Endothelial cell of umbilical vein (primary cell): Measurements from ENCODE around the gene ETS2. TPM values are rescaled to one million over a fixed set of nuclear protein-coding genes. Genes with fewer than 3 reads are reported as not detected.

Experiments
- BruUV-seq: library from RNA; stranded (reverse); fragments of 400-500 nt; replicated peaks from 2 replicates; lab custom pipeline; 2021; lab: Mats Ljungman, UMichigan
- CTCF ChIA-PET: fragments of 300-600, 350-600 bp; sonication (Branson Sonifier 250); formaldehyde crosslinking; loops from one replicate; lab custom pipeline; 2021; ENCODE audit warnings: antibody characterized with exemption, inconsistent platforms; lab: Charles Lee
- POLR2A ChIA-PET: fragments of 300-600, 350-600 bp; sonication (Branson Sonifier 250); formaldehyde crosslinking; loops from one replicate; lab custom pipeline; 2021; ENCODE audit warnings: antibody characterized with exemption, inconsistent platforms; lab: Charles Lee
- DNase-seq: peaks from one replicate; pipeline ENCODE4 v3.0.0-alpha.2; 2011; ENCODE audit warnings: low read depth, low spot score
- FAIRE-seq: peaks from 2 replicates; lab custom pipeline; 2011; peaks lifted over from hg19 to GRCh38; lab: Jason Lieb, UNC
- H2AFZ ChIP-seq: 2 replicates; pipeline ENCODE4 v1.6.0; 2012; ENCODE audit warnings: low read depth, low read length, control low read depth, inconsistent platforms
- H3K27ac ChIP-seq: 2 replicates; pipeline ENCODE4 v1.5.1; 2011; ENCODE audit warnings: low read depth, mild to moderate bottlenecking, control low read depth, low read length, moderate library complexity; ENCODE audit not compliant: insufficient read depth
- H3K27me3 ChIP-seq, 2 experiments: 2 replicates each; pipeline versions ENCODE4 v1.6.0 to v1.6.1; 2011; ENCODE audit warnings: low read length in 2 of 2, mixed read lengths in 1 of 2; ENCODE audit not compliant: control insufficient read depth in 2 of 2, insufficient read depth in 2 of 2
- H3K36me3 ChIP-seq, 2 experiments: 2 replicates in 1 of 2; 3 replicates in 1 of 2; pipeline ENCODE4 v1.5.1; 2011; ENCODE audit warnings: low read length in 2 of 2, mild to moderate bottlenecking in 1 of 2, moderate library complexity in 1 of 2; ENCODE audit not compliant: control insufficient read depth in 2 of 2, insufficient read depth in 2 of 2; ENCODE audit errors: extremely low read depth in 1 of 2
- H3K4me1 ChIP-seq: 3 replicates; pipeline ENCODE4 v1.5.1; 2011; ENCODE audit warnings: mild to moderate bottlenecking, low read length; ENCODE audit not compliant: control insufficient read depth, insufficient read depth; ENCODE audit errors: extremely low read depth
- H3K4me2 ChIP-seq: 2 replicates; pipeline ENCODE4 v1.6.1; 2011; ENCODE audit warnings: low read length, control low read depth, mixed read lengths; ENCODE audit not compliant: insufficient read depth
- H3K4me3 ChIP-seq, 3 experiments: fragments of 200-600 bp in 1 of 3; sonication (generic), shearing (Covaris generic) in 1 of 3; replicated peaks in 1 of 3; 2 replicates each; pipeline ENCODE4 v1.5.1; 2011 to 2016; ENCODE audit warnings: control low read depth in 3 of 3, low read length in 3 of 3, mild to moderate bottlenecking in 2 of 3, inconsistent platforms in 1 of 3, low read depth in 1 of 3, moderate library complexity in 1 of 3; ENCODE audit not compliant: insufficient read depth in 1 of 3
- H3K79me2 ChIP-seq: 2 replicates; pipeline ENCODE4 v1.6.0; 2012; ENCODE audit warnings: low read length, inconsistent platforms; ENCODE audit not compliant: control insufficient read depth, insufficient read depth
- H3K9ac ChIP-seq: replicated peaks from 2 replicates; pipeline ENCODE3; 2011; ENCODE audit warnings: low read length, control low read depth; ENCODE audit not compliant: insufficient read depth; ENCODE audit errors: extremely low read depth
- H3K9me1 ChIP-seq: replicated peaks from 3 replicates; pipeline ENCODE4 v1.6.0; 2011; ENCODE audit warnings: mild to moderate bottlenecking, low read length; ENCODE audit not compliant: control insufficient read depth, insufficient read depth; ENCODE audit errors: extremely low read depth
- H3K9me3 ChIP-seq: replicated peaks from 2 replicates; pipeline ENCODE4 v1.5.1; 2012; ENCODE audit warnings: low read length, inconsistent platforms; ENCODE audit not compliant: control insufficient read depth, insufficient read depth
- H4K20me1 ChIP-seq: replicated peaks from 2 replicates; pipeline ENCODE3; 2011; ENCODE audit warnings: mild to moderate bottlenecking, low read length; ENCODE audit not compliant: control insufficient read depth, insufficient read depth; ENCODE audit errors: extremely low read depth
- EZH2 ChIP-seq: IDR thresholded peaks from 2 replicates; pipeline ENCODE4 v1.6.1; 2012; ENCODE audit warnings: borderline replicate concordance, low read depth, mild to moderate bottlenecking, moderate library complexity, low read length, inconsistent platforms; ENCODE audit not compliant: severe bottlenecking
- FOS ChIP-seq: IDR thresholded peaks from 2 replicates; pipeline ENCODE4 v1.6.1; 2011; ENCODE audit warnings: mild to moderate bottlenecking, low read length, moderate library complexity, borderline replicate concordance; ENCODE audit not compliant: insufficient read depth
- GATA2 ChIP-seq: IDR thresholded peaks from 2 replicates; pipeline ENCODE4 v1.7.0; 2011; ENCODE audit warnings: low read depth, mild to moderate bottlenecking, moderate library complexity, mixed read lengths, low read length; ENCODE audit not compliant: insufficient read length, insufficient read depth
- JUN ChIP-seq: IDR thresholded peaks from 2 replicates; pipeline ENCODE4 v1.6.1; 2011; ENCODE audit warnings: borderline replicate concordance, low read depth; ENCODE audit not compliant: insufficient read length, insufficient read depth
- MYC ChIP-seq: IDR thresholded peaks from one replicate; pipeline ENCODE4 v1.6.1; 2011; ENCODE audit warnings: mild to moderate bottlenecking, low read depth, low read length
- POLR2A ChIP-seq: IDR thresholded peaks from 2 replicates; pipeline ENCODE4 v1.6.1; 2012; ENCODE audit warnings: low read depth, mild to moderate bottlenecking, control low read depth, low read length
- POLR2AphosphoS5 ChIP-seq: IDR thresholded peaks from 2 replicates; pipeline ENCODE4 v1.6.1; 2012; ENCODE audit warnings: low read depth, mild to moderate bottlenecking, control low read depth, low read length, moderate library complexity; ENCODE audit not compliant: insufficient read depth
- dilution Hi-C: fragments of 300-500 bp; cut with MboI; formaldehyde crosslinking; loops from one replicate; pipeline ENCODE4 v1.15.0; 2019; ENCODE audit warnings: low sequenced_read_pairs; ENCODE audit not compliant: extremely low pct_ligation_motif_present
- intact Hi-C: fragments of 100-400 bp; cut with micrococcal nuclease; formaldehyde crosslinking; loops from one replicate; pipeline ENCODE4 v1.10.0; 2022
- polyA plus RNA-seq, 4 experiments: library from polyadenylated mRNA; depleted of rRNA in 3 of 4; stranded (reverse) in 3 of 4; unstranded in 1 of 4; fragments of >200 nt; gene quantifications; 2 replicates each; pipeline versions ENCODE4 v1.2.1 to v1.2.3, GENCODE V29; 2011 to 2012; ENCODE audit warnings: missing spikeins in 1 of 4
- total RNA-seq: library from RNA; stranded (reverse); gene quantifications from 2 replicates; pipeline ENCODE4 v1.2.3, GENCODE V29; 2021
- TF ChIP-seq, protein P1 (sequence below), 2 donors: IDR thresholded peaks; 1 replicate in 1 of 2; 2 replicates in 1 of 2; pipeline ENCODE4 v1.5.1; 2011; ENCODE audit warnings: low read length in 2 of 2, mild to moderate bottlenecking in 2 of 2, moderate library complexity in 2 of 2, control low read depth in 1 of 2, inconsistent platforms in 1 of 2, low read depth in 1 of 2; ENCODE audit not compliant: insufficient read depth in 1 of 2; ENCODE audit errors: extremely low read depth in 1 of 2
- TF ChIP-seq, protein P2 (sequence below): IDR thresholded peaks from 2 replicates; pipeline ENCODE4 v1.6.1; 2011; ENCODE audit not compliant: insufficient read depth, insufficient read length

ETS2 gene
- total and polyA plus RNA-seq, 2 donors (not counting 3 experiments of a cell fraction or from before 2014, with no cell fraction given): 16.3 to 54.5 TPM

DNA sequence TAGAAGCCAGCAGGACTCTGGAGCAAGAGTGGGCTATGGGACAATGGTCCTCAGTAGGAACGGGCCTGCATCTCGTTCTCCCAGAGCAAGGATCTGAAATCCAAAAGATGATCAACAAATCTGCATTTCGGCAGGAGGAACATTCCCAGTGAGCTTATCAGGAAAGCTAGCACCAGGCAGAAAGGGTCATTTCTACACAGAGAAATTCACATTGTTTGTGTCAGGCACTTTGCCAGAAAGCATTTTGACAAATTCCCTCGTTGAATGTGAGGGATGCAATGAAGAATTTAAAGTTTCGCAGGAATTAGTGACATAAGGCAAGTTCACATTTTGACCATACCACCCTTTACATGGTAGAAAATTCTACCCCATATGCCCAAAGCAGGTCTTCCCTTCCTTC is 31.6 kb upstream of the ETS2 start:
- ChIA-PET CTCF (interaction anchor here (1.2 kb wide), 1 partner anchor 40 kb away, joined by 4 read pairs; no protein-coding TSS in a partner anchor), POLR2A (no interaction called here)
- H3K4me3 ChIP-seq: no peak overlapping the region
- peaks cover 17% of the 10 kb centered on the region for H3K4me1 ChIP-seq
- no peaks in the 10 kb centered on the region for H3K27me3 ChIP-seq
- peak overlapping the region; percentile 23 for H3K4me2 ChIP-seq
- FAIRE-seq (peak; percentile 77), DNase-seq (peak; percentile 62)
- no peaks in the 10 kb centered on the region for H4K20me1 ChIP-seq
- dilution Hi-C loops: no loop called here
- no TSS peak for BruUV-seq
- H3K79me2 ChIP-seq: no peaks in the 10 kb centered on the region
- intact Hi-C loops: no loop called here
- no peaks in the 10 kb centered on the region for H3K9me3 ChIP-seq
- no peaks in the 10 kb centered on the region for H3K9me1 ChIP-seq
- H3K36me3 ChIP-seq: no peaks in the 10 kb centered on the region
- peak overlapping the region; percentile 45 for H3K27ac ChIP-seq
- H3K9ac ChIP-seq: no peak overlapping the region
- H2AFZ ChIP-seq: no peak overlapping the region
- TF ChIP-seq, protein P1, sequence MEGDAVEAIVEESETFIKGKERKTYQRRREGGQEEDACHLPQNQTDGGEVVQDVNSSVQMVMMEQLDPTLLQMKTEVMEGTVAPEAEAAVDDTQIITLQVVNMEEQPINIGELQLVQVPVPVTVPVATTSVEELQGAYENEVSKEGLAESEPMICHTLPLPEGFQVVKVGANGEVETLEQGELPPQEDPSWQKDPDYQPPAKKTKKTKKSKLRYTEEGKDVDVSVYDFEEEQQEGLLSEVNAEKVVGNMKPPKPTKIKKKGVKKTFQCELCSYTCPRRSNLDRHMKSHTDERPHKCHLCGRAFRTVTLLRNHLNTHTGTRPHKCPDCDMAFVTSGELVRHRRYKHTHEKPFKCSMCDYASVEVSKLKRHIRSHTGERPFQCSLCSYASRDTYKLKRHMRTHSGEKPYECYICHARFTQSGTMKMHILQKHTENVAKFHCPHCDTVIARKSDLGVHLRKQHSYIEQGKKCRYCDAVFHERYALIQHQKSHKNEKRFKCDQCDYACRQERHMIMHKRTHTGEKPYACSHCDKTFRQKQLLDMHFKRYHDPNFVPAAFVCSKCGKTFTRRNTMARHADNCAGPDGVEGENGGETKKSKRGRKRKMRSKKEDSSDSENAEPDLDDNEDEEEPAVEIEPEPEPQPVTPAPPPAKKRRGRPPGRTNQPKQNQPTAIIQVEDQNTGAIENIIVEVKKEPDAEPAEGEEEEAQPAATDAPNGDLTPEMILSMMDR (IDR thresholded peaks at IDR 0.05; ENCODE audit: extremely low read depth in 1 of 2, insufficient read depth in 1 of 2, low read depth in 1 of 2, low read length in 2 of 2): no peak
- TF ChIP-seq JUN (no peak), FOS (no peak), GATA2 (no peak), POLR2AphosphoS5 (no peak), EZH2 (no peak), MYC (no peak), POLR2A (no peak)
- TF ChIP-seq, protein P2, sequence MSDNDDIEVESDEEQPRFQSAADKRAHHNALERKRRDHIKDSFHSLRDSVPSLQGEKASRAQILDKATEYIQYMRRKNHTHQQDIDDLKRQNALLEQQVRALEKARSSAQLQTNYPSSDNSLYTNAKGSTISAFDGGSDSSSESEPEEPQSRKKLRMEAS: no peak
